Esophagus (tissue), 2 donors: ENCODE measurements around the gene MXD3. TPM values are rescaled to one million over a fixed set of nuclear protein-coding genes. Genes with fewer than 3 reads are reported as not detected.

Source experiments
- H3K27ac ChIP-seq, 2 donors: one replicate each; pipeline ENCODE4 v1.5.1; 2013; ENCODE audit warnings: low read depth in 2 of 2, mild to moderate bottlenecking in 2 of 2, inconsistent platforms in 1 of 2, low read length in 1 of 2, moderate library complexity in 1 of 2
- H3K27me3 ChIP-seq, 2 donors: one replicate each; pipeline ENCODE4 v1.6.1; 2013; ENCODE audit warnings: low read length in 2 of 2, control low read depth in 1 of 2, mild to moderate bottlenecking in 1 of 2; ENCODE audit not compliant: insufficient read depth in 2 of 2, control insufficient read depth in 1 of 2
- H3K36me3 ChIP-seq, 2 donors: one replicate each; pipeline ENCODE4 v1.6.1; 2013; ENCODE audit warnings: low read length in 1 of 2; ENCODE audit not compliant: control insufficient read depth in 2 of 2, insufficient read depth in 2 of 2
- H3K4me1 ChIP-seq, 2 donors: one replicate each; pipeline ENCODE4 v1.6.1; 2013; ENCODE audit warnings: low read length in 1 of 2; ENCODE audit not compliant: control insufficient read depth in 2 of 2, insufficient read depth in 2 of 2
- H3K4me3 ChIP-seq, 2 donors: one replicate each; pipeline ENCODE4 v1.5.1; 2013; ENCODE audit warnings: low read length in 2 of 2, mild to moderate bottlenecking in 2 of 2, low read depth in 1 of 2, moderate library complexity in 1 of 2
- H3K9me3 ChIP-seq, 2 donors: one replicate each; pipeline ENCODE4 v1.6.1; 2013; ENCODE audit warnings: mild to moderate bottlenecking in 2 of 2, low read depth in 1 of 2, low read length in 1 of 2, moderate library complexity in 1 of 2; ENCODE audit not compliant: control insufficient read depth in 2 of 2, insufficient read depth in 1 of 2
- WGBS, 2 donors: extraction: QIAGEN DNeasy Blood & Tissue Kit; methylation state at CpG; one replicate each; pipeline ENCODE4 v1.1.7; 2013; 5-methylcytosine and 5-hydroxymethylcytosine counted together
- polyA plus RNA-seq, 2 donors: library from polyadenylated mRNA; stranded (reverse); fragments of 200-250 nt; gene quantifications; one replicate each; pipeline ENCODE4 v1.2.3, GENCODE V29; 2013
- donor health status: healthy with polysubstance abuse.
- donor health status: Bipolar disorder and iron deficiency.

Gene MXD3
- polyA plus RNA-seq, 2 donors = 14.4 to 32.3 TPM

DNA sequence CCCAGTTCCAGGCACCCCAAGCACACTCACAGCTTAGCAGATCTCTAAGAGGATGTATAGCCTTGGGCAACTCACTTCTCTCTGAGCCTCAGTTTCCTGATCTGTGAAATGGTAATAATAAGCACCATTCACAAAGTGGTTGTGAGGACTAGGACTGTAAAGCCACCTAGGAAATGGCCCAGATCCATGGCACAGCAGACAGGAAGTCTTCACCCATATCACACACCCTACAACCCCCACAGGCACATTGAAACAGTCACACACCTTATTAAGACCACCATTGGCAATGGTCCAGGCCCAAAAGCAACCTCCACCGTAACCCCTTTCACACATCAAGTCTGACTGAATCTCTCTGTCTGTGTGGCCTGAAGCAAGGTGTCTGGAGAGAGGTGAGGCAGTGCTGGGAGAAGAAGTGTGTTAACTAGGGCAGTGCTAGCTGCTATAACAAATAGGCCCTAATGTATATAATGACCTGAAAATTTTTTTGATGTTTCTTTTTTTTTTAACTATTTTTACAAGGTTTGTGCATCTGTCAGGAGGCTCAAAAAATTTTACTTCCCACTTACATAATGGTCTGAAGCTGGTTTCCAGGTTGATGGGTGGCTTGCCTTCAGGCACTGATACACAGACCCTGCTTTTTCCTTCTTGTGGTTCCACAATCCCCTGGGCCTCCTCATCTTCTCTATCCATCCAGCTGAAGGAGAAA is 43.6 kb upstream of the MXD3 start:
- no peak overlapping the region for H3K4me3 ChIP-seq
- peaks cover 0 to 2% of the 10 kb centered on the region in 2 donors for H3K9me3 ChIP-seq
- H3K36me3 ChIP-seq = no peaks in the 10 kb centered on the region
- WGBS, 2 donors = 86 to 89% methylated on average over 1 of the region's 1 CpG
- H3K27me3 ChIP-seq = no peaks in the 10 kb centered on the region
- H3K4me1 ChIP-seq = peaks cover 1 to 21% of the 10 kb centered on the region in 2 donors
- H3K27ac ChIP-seq = no peak overlapping the region

DNA sequence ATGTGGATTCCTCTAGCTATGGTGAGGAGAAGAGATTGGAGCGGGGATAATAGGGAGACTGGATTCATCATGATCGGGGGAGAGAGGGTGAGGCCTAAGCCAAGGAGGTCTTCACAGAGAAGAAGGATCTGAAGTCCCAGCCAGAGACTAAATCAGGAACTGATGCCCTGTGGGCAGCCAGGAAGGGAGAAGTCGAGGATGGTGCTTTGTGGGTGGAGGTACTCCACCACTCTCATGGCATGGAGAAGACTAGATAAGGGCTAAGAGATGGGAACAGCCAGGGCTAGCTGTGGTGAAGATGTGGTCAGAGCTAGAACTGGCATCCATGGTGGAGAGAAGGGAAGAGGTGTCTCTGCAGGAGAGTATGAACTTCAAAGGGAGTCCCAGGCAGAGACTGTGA is 43.0 kb upstream of the MXD3 start:
- Histone ChIP-seq H3K27ac (no peak overlapping the region), H3K4me1 (peaks cover 2 to 24% of the 10 kb centered on the region in 2 donors), H3K4me3 (no peak overlapping the region), H3K27me3 (no peaks in the 10 kb centered on the region), H3K36me3 (no peaks in the 10 kb centered on the region), H3K9me3 (peaks cover 0 to 2% of the 10 kb centered on the region in 2 donors)
- 75 to 81% methylated on average over 3 of the region's 3 CpGs for WGBS, 2 donors

- no peak overlapping the region for H3K4me3 ChIP-seq
- no peaks in the 10 kb centered on the region for H3K36me3 ChIP-seq
- peaks cover 2 to 24% of the 10 kb centered on the region in 2 donors for H3K4me1 ChIP-seq
- H3K27me3 ChIP-seq = no peaks in the 10 kb centered on the region
- H3K27ac ChIP-seq = no peak overlapping the region
- WGBS, 2 donors = 89 to 94% methylated on average over 3 of the region's 3 CpGs
- H3K9me3 ChIP-seq = peaks cover 0 to 2% of the 10 kb centered on the region in 2 donors
Measured at GRCh38 chr5:177354256-177354655, 42.6 kb upstream of the MXD3 start.

- 85 to 88% methylated on average over 5 of the region's 5 CpGs for WGBS, 2 donors
- Histone ChIP-seq H3K9me3 (peaks cover 0 to 2% of the 10 kb centered on the region in 2 donors), H3K36me3 (peaks cover 0 to 2% of the 10 kb centered on the region in 2 donors), H3K27me3 (no peaks in the 10 kb centered on the region), H3K4me3 (no peak overlapping the region), H3K4me1 (peaks cover 2 to 21% of the 10 kb centered on the region in 2 donors), H3K27ac (no peak overlapping the region)
Measured at GRCh38 chr5:177353093-177353492, 41.4 kb upstream of the MXD3 start.

DNA sequence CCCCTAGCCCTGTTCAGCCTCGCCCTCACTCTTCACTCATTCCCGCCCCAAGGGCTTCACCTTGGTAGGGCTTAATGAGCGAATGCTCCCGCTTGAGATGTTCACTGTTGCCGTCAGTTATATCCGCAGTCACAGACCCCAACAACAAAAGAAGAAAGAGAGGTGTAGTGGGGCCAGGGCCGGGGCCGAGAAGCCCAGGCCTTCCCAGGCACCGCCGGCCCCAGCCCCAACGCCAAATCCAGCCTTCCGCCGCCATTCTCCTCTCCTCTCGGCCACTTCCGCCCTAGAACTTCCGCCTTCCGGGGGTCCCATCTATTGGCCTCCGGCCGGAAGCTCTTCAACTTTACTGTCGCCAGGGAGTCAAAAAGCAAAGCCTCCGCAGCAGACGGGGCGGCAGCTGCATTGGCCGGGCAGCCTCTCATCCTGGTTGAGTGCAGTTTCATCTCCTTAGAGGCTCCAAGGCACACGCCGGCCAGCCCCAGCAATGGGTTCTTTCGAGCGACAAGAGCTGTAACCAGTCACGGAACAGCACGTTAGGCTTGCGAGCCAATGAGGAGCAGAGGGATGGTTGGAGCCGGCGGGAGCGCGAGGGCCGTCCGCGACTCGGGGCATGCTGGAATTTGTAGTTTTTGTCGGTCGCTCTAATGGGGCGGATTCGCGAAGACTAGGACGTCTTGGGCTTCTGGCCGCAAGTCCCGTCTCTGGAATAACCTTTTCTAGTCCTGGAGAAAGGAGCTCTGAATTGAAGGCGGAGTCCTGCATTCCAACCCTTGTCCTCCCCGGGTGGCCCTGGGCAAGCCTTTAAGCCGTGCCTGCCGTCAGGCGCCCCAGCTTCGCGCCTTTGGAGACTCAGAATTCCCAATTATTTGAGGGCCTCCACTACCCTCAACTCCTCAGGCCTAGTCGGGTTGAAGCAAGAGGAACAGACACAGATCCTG is 40.0 kb upstream of the MXD3 start, which contains the start of gene LMAN2:
Gene LMAN2 (minus strand): TSS at position 277 of the 938 bp plus-strand sequence. CDS start 21 bp downstream, at position 256.
- H3K4me1 ChIP-seq = peaks cover 2 to 12% of the 10 kb centered on the region in 2 donors
- peak within 1 kb of the TSS; percentile 95 to 99 for H3K27ac ChIP-seq
- WGBS, 2 donors = 6 to 7% methylated on average over 55 of the region's 55 CpGs
- peaks cover 0 to 2% of the 10 kb centered on the region in 2 donors for H3K9me3 ChIP-seq
- peaks cover 2 to 5% of the 10 kb centered on the region in 2 donors for H3K36me3 ChIP-seq
- H3K4me3 ChIP-seq = peak within 1 kb of the TSS; percentile 73 to 89
- H3K27me3 ChIP-seq = no peaks in the 10 kb centered on the region

DNA sequence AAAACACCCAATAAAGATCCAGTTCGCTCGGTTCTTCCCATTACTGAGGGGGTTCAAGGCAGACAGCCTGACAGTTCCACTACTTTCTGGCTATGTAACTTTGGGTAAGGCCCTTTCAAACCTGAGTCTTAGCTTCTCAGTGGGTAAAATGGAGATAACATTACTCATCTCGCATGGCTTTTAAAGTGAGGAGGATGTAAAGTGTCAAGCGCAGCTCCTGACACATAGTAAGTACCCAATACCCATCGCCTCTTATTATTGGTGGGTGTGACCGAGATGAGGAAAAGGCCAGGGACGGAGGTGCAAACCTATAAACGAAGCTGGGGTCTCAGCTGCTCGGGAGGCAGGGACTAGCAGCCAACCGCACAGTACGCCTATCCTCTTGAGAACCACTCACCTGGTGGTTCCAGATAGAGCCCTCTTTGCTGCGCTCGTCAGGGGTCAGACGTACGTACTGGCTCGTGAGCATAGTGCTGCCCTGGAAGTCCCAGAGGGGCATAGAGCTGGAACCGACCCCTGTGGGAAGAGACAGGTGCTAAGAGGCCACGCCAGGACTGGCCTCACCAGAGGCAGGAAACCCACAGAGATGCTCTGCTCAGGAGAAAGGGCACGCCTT is 39.2 kb upstream of the MXD3 start:
- Histone ChIP-seq H3K4me3 (peak overlapping the region; percentile 73 to 89), H3K4me1 (peaks cover 2 to 12% of the 10 kb centered on the region in 2 donors), H3K27me3 (no peaks in the 10 kb centered on the region), H3K27ac (peak overlapping the region; percentile 95 to 99), H3K9me3 (peaks cover 0 to 2% of the 10 kb centered on the region in 2 donors), H3K36me3 (peaks cover 2 to 5% of the 10 kb centered on the region in 2 donors)
- 9% methylated on average over 19 of the region's 19 CpGs for WGBS, 2 donors

GRCh38 chr5:177349762-177350161 is 38.1 kb upstream of the MXD3 start:
- Histone ChIP-seq H3K9me3 (no peaks in the 10 kb centered on the region), H3K27me3 (no peaks in the 10 kb centered on the region), H3K36me3 (peaks cover 5% of the 10 kb centered on the region in 2 donors), H3K27ac (peak overlapping the region; percentile 82 to 95), H3K4me1 (peaks cover 2 to 12% of the 10 kb centered on the region in 2 donors), H3K4me3 (peak overlapping the region; percentile 24 to 89)
- WGBS, 2 donors = 50 to 60% methylated on average over 5 of the region's 5 CpGs

DNA sequence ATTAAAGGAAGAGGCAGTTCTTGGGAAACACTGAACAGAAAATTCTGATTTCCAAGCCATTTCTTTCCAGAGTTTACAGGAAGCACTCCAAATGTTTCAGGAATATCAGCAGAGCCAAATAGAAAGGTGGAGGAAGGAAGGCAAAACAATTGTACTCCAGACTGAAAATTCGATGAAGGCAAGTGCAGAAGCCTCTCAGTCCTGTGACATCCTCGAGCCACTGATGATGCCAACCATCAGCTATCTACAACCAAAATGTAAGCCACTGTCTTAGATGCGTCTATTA is 37.6 kb upstream of the MXD3 start:
- WGBS, 2 donors = 52 to 61% methylated on average over 3 of the region's 3 CpGs
- H3K4me3 ChIP-seq = peak overlapping the region in 1 of 2 donors; percentile 89
- H3K9me3 ChIP-seq = no peaks in the 10 kb centered on the region

DNA sequence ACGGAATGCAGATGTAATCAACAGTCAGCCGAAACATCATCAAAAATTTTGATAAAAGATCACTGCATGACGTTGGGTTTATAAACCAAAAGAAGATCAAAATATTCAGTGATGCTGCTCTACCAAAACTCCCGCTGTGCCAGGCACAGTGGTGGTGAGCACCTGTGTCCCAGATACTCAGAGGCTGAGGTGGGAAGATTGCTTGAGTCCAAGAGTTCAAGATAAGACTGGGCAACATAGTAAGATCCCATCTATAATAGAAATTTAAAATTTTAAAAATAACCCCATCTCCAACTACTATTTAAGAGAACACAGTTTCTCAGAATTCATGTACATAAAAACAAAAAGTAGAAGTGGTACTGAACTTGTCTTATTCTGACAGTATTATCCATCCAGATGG is 36.0 kb upstream of the MXD3 start:
- H3K36me3 ChIP-seq = peaks cover 5% of the 10 kb centered on the region in 2 donors
- WGBS, 2 donors = 81 to 88% methylated on average over 4 of the region's 4 CpGs

More for the DNA sequence above, 37.6 kb upstream of the MXD3 start:
- Histone ChIP-seq H3K36me3 (peaks cover 5% of the 10 kb centered on the region in 2 donors), H3K4me1 (peaks cover 2 to 12% of the 10 kb centered on the region in 2 donors), H3K27ac (peak overlapping the region in 1 of 2 donors; percentile 50), H3K27me3 (no peaks in the 10 kb centered on the region)

More for the DNA sequence above, 36.0 kb upstream of the MXD3 start:
- no peak overlapping the region for H3K4me3 ChIP-seq
- H3K27ac ChIP-seq = no peak overlapping the region
- H3K9me3 ChIP-seq = no peaks in the 10 kb centered on the region
- H3K4me1 ChIP-seq = peaks cover 2 to 12% of the 10 kb centered on the region in 2 donors
- H3K27me3 ChIP-seq = no peaks in the 10 kb centered on the region
